HG03442 (cell line): ENCODE results near the gene SDC3.
"Not testable (repeated sequence)": the region's sequence is repeated elsewhere in the genome, so short reads cannot be mapped to it uniquely, and the experiment has no call there.

Experiments used
- ATAC-seq: cut with Tn5 transposase; IDR thresholded peaks from one replicate; pipeline ENCODE4 v1.9.1; 2021; ENCODE audit warnings: mild to moderate bottlenecking, moderate library complexity; ENCODE audit not compliant: unreplicated experiment

Gene SDC3

GRCh38 chr1:30908696-30909364 is at the start of gene SDC3:
TSS of gene SDC3 (minus strand) at chr1:30908758. CDS start at chr1:30908586, 172 bp downstream.
- ATAC-seq, result no peak

DNA sequence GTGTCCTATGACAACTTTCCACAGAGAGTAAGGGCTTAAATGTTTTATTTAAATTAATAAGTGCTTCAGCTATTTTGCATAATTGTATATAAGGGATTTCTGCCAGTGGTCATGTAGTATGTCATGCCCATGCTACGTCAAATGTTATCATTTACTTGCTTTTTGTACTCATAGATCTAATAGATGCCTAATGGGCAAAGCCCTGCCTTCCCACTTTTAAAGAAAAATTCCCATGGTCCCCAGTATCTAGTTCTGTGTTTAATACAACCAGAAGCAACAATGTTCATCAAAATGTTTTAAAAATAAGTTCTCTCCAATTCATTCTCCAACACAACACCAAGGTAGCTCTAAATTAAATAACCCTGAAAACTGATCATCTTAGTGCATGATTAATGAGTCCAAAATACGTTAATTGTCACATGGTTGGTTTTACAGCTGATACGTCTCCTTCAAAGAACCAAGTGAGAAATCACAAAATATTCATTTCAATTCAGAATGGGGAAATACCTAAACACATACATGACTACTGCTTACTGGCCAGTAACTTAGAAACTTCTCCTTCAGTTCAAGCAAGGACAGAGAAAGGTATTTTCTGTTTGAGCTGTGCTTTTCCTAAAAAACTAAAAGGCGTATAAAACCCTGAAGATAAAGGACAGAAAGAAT is 49.1 kb upstream of the SDC3 start:
- no peak for ATAC-seq

DNA sequence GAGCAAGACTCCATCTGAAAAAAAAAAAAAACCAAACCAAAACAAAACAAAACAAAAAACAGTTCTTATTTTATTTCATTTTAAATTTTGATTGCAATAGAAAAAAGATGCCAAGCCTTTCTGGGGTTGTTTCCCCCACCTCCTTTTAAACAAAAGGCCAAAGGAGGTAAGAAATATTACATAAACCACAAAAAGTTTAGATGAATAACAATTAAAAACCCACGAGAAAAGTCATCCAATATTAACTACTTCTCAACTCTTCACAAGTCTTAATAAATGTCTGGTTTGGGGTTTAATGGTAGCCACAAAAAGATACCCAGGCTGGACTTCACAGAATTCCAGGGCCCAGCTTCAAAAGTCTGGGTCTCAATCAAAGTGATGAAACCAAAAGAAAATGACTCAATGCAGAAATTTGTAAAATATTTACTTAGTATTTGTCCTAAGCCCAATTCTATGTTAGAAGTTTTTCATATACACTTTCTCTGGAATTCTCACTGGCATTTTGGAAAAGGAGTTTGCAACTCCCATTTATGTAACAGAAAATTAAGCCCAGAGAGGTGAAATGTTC is 47.0 kb upstream of the SDC3 start:
- no peak for ATAC-seq

DNA sequence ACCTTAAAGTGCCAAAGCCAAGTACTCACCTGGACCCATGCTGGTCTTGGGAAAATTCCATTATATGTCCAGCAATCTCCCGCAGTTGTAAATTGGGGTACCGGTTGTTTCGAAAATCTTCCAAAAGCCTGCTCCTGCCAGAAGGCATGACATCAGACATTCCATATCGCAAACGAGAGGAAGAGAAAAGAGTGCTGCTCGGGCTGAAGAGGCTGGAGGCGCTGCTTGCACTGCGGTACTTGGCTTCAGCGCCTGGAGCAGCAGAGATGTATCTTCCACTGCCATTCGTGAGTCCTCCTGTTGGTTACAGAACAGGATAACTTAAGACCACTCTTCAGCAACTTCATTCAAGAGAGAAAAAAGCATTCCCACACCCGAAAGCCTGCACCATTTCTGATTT is 45.1 kb upstream of the SDC3 start:
- no peak for ATAC-seq

DNA sequence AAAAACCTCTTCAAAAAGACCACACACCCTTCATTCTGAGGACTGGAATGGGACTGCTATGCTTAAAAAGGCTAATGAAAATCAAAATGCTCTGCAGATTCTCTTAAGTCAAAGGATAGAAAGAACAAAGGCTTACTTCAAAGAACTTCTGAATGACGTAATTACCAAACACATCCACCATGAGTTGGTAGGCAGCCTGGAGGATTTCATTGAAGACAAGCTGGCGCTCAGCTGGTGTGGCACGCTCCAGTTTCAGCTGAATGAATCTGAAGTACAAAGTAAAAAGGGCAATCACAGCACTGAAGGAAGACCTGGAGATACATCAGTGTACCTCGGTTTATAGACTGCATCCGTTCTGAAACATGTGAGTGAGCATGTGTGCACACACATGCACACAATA is 43.5 kb upstream of the SDC3 start:
- ATAC-seq, result no peak

DNA sequence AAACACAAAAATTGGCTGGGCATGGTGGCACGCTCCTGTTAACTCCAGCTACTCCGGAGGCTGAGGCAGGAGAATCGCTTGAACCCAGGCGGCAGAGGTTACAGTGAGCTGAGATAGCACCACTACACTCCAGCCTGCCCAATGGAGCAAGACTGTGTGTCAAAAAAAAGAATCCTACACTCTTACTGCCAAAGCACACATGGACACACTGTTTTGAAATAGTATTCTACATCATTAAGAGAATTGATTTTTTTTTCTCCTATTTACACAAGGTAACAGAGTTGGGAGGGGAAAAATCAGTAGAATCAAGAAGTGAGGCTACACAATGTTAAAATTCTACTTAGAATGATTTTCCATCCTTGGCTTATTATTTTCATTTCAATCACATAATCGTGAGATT is 42.1 kb upstream of the SDC3 start:
- no peak for ATAC-seq

- ATAC-seq, result no peak
Measured at GRCh38 chr1:30950053-30950452, 41.5 kb upstream of the SDC3 start.

GRCh38 chr1:30949487-30949838 is 40.9 kb upstream of the SDC3 start:
- ATAC-seq, result not testable (repeated sequence)

DNA sequence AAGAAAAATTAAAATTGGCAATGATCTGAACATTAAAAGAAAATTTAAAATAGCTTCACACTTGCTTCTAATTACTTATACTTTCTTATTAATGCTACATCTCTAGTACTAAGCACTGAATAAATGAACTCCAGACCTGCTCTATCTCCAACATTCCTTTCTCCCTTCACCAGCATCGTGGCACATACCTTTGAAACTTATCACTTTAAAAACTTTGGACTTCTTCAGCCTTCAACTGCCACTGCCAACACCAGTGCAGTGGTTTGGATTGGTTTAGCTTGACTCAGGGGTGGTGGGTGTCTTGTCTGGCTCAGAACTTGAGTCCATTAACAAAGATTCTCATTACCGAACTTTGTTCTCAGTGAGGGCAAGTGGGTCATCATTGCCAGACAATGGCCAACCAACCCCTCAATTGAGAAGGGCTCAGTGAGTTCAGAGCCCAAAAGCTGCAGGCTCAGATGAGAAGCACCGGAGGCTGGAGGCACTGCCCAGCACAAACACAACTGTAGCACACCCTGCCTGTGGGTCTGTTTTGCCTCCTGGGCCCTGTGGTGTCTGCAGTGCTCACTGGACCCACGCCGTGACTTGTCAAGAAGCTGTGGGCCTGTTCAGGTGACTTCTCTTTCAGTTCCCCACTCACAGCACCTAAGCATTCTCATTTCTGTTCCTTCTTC is 40.4 kb upstream of the SDC3 start:
- ATAC-seq, result not testable (repeated sequence)

DNA sequence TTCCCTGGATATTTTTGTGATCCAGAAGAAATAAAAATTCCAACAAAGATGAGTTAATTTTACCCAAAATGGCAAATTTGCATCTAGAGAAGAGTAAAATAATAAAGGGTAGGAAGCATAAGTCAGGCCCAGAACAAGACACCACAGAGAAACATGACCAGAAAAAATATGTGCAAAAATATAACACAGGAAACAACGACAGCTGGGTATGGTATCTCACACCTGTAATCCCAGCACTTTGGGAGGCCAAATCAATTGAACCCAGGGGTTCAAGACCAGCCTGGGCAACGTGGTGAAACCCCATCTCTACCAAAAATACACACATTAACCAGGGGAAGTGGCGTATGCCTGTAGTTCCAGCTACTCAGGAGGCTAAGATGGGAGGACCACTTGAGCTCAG is 39.7 kb upstream of the SDC3 start:
- no peak for ATAC-seq

GRCh38 chr1:30947212-30947611 is 38.7 kb upstream of the SDC3 start:
- ATAC-seq, result no peak

- no peak for ATAC-seq
Measured at GRCh38 chr1:30942326-30942963, 33.9 kb upstream of the SDC3 start.

- no peak for ATAC-seq
Measured at GRCh38 chr1:30940541-30940940, 32.0 kb upstream of the SDC3 start.

- ATAC-seq, result no peak
Measured at GRCh38 chr1:30936541-30937171, 28.1 kb upstream of the SDC3 start.

DNA sequence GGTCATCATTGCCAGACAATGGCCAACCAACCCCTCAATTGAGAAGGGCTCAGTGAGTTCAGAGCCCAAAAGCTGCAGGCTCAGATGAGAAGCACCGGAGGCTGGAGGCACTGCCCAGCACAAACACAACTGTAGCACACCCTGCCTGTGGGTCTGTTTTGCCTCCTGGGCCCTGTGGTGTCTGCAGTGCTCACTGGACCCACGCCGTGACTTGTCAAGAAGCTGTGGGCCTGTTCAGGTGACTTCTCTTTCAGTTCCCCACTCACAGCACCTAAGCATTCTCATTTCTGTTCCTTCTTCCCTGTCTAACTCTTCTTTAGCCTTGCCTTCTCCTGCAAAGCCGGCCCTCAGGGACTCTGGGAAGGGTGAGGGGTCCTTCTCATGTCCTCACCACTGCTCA is 27.2 kb upstream of the SDC3 start:
- not testable (repeated sequence) for ATAC-seq

DNA sequence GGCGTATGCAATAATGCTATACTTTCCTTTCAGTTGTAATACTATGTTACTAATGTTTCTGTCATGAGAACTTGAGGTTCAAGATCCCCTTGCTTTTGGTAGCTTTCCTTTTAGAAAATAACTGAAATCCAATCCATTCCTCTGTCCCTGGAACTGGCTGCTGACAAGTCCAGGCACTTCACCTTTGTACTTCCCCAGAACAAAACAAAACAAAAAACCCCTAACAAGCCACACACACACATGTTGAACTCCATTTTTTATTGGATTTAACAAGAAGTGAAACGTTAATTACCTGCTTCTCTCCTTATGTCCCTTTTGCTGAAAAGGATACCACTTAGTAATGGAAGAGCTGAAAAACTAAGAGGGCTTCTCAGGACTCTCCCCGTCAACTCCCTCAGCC is 26.1 kb upstream of the SDC3 start:
- no peak for ATAC-seq

GRCh38 chr1:30933874-30934252 is 25.3 kb upstream of the SDC3 start:
- no peak for ATAC-seq

GRCh38 chr1:30930631-30931173 is 22.1 kb upstream of the SDC3 start:
- no peak for ATAC-seq

DNA sequence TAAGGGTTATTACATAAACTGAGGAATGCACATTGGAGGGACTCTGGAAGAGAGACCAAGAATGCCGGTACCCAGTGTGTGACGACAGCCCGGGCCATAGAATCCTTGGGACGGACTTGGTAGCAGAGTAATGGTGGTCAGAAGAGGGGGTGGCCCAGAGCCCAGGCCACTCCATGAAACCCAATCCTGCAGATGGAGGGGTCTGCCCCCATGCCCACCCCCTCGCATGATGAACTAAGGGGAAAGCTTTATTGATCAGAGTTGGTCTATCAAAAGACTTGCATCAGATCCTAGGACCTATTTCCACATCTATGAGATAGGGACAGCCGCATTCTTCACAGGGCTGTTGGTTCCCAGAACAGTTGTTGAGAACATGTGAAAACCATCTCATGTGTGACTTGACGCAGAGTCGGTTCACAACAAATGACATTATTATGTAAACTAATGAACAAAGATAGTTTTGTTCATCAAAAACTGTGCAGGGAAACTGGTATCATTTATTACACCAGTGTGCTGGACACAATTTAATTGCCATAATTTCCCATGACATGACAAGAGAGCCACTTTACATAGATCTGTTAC is 21.5 kb upstream of the SDC3 start:
- no peak for ATAC-seq

- ATAC-seq, result no peak
Measured at GRCh38 chr1:30929135-30929889, 20.8 kb upstream of the SDC3 start.
